ENCODE measurements around the gene COPE.

The COPE gene

DNA sequence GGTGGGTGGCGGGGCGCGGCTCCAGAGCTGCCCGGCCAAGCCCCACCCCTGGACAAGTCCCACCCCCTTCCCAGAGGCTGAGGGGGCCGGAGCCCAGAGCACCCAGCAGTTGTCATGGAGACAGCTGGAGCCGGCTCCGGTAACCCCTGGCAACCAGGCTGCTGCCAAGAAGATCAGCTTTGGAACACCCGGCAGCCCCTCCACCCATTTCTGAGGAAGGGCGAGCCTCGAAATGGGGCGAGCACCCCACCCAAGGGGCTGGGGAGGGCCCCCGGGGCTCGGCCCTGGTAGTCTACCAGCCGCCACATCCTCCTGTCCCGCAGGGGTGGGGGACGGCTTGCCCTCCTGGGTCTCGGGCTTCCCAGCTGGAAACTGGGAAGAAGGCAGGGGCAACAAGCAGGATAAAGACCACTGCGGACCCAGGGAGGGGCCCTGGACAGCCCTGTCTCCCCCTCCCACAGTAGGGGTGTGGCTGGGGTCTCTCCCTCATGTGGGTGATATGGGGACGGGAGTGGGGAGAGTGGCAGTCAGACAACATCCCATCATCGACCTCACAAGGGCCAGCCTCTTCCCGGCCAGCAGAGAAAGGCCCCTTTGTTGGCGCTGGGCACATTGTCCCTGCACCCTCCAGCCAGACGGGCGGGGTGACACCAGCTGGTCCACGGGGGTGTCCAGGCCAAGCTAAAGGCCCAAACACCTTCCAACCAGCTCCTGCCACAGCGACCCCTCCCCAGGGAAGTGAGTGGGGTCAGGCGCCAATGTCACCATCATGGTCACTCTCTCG, 24.7 kb downstream of the COPE start:
- no peak for DNase-seq (ENCODE audit: low read depth)

DNA sequence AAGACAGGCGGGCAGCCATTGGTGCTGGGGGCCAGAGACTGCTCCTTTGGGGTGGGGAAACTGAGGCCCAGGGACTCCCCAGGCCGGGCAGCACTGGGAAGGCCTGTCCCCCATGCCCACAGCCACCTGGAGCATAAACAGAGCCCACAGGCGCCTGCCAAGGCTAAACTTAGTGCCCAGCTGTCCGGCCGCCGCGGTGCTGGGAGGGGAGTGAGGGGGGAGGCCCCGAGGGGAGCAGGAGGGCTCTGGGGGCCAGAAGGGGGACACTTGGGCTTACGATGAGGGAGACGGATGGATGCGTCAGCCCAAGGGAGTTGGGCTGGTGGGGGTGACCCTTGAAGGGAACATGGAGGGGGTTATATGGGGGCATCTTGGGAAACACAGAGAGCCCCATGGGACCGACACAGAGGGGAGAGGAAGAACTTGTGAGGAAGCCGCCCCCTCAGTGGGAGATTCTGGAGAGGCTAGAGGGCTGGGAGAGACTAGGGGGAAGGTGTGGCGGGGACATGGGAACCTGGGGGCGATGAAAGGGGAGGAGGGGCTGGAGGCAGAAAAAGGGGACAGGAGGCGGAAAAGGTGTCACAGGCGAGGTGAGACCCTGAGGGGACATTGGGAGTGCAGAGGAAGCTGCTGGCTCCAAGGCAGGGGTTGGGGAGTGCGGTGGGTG, 25.5 kb downstream of the COPE start:
- no peak for DNase-seq (ENCODE audit: low read depth)

GRCh38 chr19:18889949-18890745, 29.0 kb downstream of the COPE start:
- DNase-seq (ENCODE audit: low read depth) = no peak

DNA sequence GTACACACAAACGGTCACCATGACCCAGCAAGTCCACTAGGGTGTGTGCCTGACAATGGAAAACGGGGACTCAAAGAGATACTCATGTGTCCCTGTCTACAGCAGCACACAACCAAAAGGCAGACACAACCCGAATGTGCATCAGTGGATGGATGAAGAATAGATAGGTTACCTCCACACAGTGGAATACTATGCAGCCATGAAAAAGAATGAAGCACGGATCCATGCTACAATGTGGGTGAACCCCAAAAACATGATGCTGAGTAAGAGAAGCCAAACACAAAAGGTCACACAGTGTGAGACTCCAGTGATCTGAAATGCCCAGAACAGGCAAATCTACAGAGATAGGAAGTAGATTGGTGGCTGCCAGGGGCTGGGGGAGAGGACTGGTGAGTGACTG, 32.2 kb downstream of the COPE start:
- DNase-seq (ENCODE audit: low read depth) = no peak

- no peak for DNase-seq (ENCODE audit: low read depth)
Observed at GRCh38 chr19:18883526-18884304, 35.5 kb downstream of the COPE start.

DNA sequence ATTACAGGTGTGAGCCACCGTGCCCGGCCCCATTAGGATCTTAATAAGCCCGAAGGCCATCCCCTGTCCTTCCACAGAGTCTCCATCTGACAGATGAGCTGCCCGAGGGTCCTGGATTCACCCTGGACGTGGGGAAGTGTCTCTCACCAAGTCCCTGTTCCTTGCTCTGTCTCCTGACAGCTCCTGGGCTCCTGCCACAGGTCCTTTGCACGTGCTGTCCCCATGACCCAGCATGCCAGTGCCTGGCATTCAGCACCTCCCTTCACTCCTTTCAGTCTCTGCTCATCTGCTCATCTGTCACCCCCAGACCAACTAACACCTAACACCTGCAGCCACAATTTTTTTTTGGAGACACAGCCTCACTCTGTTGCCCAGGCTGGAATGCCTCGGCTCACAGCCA, 37.7 kb downstream of the COPE start:
- no peak for DNase-seq (ENCODE audit: low read depth)

GRCh38 chr19:18879579-18880373, 39.4 kb downstream of the COPE start:
- peak; percentile 46 for DNase-seq (ENCODE audit: low read depth)

DNA sequence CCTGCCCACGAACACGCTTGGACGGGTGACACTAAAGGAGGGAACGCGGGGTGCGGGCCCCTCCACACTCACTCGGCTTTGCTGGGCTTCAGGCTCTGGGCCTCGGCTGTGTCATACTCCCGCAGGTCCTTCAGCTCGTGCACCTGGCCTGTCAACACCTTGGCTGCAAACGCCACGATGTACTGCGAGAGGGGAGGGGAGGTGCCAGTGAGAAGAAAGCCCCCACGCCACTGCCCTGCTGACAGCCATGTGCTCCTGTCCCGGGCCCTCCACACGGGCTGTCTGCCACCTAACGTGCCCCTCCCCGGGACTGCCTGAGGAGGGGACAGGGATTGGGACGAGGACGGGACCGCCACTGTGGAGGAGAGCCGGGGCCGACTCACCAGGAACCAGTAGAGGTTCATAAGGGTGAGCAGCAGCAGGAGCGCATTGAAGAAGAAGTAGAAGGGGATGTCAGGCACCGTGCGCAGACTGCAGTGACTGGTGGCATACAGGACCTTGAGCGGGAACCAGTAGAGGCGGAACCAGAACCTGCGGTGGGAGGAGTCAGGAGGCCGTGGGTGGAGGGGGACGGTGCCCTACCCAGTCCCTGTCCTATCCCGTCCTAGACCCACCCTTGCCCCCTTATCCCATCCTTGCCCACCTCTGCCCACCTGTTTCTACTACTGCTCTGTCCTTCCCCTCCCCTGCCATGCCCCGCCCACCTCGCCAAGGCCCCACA, 40.2 kb downstream of the COPE start:
- DNase-seq (ENCODE audit: low read depth) = no peak

DNA sequence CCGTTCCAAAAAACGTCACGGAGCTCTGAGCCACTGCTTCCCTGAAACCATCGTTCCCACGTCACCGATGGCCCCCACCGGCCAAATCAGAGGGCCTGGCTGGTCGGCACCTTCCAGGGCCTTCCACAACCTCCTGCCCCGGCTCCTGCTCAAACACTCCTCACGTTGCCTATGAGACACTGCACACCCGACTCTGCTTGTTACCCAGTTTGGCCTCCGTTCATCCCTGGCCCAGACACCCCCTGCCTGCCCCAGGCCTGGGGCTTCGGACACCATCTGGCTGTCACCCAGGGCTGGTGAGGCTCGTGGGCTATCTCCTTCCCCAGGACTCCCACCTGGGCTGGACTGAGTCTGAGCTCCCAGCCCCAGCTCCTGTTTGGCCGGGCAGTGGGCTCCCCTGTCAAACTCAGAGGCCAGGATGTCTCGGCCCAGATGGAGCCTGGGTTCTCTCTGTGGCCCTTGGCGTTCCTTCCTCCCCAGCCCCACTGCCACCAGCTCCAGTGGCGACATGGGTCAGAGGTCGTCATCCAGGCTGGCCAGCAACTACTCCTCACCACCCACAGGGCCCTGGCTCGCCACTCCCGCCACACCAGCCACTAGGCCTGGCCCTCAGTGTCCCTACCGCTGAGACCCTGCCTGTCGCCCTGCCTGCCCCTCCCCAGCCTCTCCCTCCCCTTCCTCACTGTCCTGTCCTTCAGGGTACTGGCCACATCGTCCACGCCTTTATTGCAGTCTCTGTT, 41.0 kb downstream of the COPE start:
- no peak for DNase-seq (ENCODE audit: low read depth)

DNA sequence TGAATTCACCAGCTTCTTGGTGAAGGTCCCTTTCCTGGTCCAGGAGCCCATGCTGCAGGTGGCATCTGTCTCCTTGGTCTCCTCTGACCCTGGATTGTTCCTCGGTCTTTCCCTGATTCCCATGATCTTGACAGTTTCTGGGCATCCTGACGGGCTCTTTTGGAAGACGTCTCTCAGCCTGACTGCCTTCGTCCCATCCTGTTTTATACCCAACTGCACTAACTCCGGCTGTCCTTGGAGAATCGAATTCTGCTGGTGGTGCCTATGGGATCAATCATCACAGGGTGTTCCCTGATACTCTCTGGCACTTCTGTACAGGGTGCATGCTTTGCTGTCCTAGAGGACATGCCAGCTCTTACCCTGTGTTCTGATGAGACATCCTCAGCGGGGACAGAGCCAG, 42.3 kb downstream of the COPE start:
- DNase-seq (ENCODE audit: low read depth) = no peak

DNA sequence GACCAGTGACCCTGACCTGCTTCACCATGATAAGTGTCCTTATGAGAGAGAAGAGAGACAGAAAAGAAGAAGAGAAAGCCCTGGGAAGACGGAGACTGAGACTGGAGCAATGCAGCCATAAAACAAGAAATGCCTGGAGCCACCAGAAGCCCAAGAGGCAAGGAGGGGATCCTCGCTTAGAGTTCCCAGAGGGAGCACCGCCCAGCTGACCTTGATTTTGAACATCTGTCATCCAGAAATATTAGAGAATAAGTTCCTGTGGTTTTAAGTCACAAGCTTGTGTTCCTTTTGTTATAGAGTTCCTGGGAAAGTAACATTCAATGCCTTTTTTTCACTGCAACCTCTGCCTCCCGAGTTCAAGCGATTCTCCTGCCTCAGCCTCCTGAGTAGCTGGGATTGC, 43.5 kb downstream of the COPE start:
- DNase-seq (ENCODE audit: low read depth) = no peak

GRCh38 chr19:18871543-18871942, 47.6 kb downstream of the COPE start:
- no peak for DNase-seq (ENCODE audit: low read depth)

DNA sequence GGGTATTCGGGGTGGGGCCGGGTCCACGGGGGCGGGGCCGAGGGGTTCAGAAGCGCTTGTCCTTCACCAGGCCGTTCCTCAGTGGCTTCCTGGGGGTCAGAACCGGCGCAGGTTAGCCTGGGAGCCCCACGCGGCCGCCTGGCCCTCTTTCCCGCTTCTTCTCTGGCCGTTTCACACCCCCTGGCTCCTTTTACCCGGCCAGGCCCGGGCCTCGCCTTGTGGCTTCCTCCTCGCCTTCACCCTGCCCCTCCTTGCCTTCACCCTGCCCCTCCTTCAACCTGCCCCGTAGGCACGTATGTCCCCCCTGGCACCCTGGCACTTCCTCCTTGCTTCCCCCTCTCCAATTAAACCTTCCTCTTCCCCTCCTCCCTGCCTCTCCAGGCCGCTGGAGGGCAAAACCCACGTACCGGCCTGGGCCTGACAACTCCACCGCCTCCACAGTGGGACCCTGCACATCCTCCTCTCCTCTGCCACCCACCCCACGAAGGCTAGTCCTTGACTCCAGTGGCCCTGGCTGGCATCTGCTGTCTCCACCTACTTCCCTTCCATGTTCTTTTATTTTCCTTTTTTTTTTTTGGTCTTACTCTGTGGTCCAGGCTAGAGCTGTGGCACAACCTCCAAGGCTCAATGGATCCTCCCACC, 48.5 kb downstream of the COPE start:
- no peak for DNase-seq (ENCODE audit: low read depth)

DNA sequence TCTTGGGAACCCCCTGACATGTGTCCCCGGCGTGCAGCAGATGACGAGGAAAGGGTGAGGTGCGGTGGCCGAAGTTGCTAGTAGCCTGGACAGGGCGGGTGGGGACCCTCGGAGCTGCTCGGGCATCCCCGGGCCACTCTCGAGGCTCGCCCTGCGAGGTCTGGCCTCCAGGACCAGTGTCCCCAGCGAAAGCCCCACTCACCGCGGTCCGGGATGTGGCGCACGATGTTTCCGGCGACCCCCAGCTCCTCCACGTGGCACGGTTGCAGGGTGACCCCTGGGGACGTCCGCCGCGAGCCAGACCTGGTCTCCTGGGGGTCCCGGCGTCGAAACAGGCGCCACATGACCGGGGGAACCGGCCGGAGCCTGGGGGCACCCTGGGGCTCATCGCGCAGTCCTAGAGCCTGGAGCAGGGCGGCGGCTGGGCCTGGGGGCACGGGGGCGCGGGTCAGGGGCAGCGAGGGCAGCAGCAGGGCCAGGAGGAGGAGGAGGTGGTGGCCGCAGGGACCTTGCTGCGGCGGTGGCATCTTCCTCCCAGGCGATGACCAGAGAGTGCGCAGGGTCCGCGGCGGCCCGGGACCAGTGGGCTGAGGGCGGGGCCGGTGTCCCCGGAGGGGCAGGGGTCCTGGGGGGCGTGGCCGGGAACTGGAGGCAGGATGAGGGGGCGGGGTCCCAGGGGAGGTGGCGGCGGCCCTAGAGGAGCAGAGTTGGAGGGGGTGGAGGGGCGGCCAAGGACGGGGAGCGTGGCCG, 49.2 kb downstream of the COPE start:
- DNase-seq (ENCODE audit: low read depth) = no peak

DNA sequence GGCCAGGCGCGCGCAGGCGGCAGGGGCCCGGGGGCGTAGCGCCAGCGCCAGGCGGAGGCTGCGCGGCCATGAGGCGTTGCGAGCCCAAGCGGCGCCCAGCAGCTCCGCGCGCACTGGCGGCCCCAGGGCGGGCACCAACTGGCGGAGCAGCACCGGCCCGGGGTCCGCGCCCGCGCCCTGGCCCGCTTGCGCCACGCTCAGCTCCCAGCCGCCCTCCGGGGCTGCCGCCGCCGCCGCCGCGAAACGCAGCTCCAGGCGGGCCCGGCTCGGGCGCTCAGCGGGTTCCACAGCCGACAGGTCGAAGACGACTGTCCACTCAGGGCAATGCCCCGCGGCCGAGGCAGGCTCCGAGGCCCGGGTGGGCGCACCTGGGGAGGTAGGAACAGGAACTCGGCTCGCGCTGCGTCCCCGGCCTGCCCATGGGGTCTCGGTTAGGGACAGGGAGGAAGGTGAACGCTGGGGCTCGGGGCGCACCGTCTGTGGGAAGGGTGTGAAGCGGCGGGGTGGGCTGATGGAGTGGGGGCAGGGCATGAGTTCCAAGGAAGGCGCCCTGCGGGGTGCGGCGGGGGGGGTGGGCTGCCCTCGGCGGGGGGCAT, 50.1 kb downstream of the COPE start:
- no peak for DNase-seq (ENCODE audit: low read depth)

GRCh38 chr19:18868380-18869022, 50.7 kb downstream of the COPE start:
- DNase-seq (ENCODE audit: low read depth) = no peak

- DNase-seq (ENCODE audit: low read depth) = no peak
Observed at GRCh38 chr19:18867751-18868150, 51.4 kb downstream of the COPE start.

DNA sequence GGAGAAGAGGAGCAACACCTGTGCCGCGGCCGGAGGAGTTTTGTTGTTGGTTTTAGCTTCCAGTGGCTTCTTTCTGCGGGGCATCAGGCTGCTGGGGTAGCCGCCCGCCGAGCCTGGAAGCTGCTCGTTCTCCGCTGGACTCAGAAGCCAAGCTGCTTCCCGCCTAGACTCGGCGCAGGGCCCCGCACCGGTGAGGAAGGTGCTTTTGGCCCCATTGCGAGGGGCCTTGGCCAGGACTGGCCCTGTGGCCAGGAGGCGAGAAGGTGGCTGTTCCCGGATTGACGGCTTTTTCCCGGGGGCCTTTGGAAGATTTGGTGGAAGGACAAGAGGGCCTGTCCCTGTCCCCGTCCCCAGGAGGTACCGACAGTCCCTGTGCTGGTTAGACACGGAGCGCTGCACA, 52.0 kb downstream of the COPE start:
- no peak for DNase-seq (ENCODE audit: low read depth)

All from activated T-cell treated with anti-CD3 and anti-CD28 coated beads for 48 hours (primary cell).